Osteocyte (in vitro differentiated cells): Measurements from ENCODE around the gene C5orf34. TPM values are rescaled to one million over a fixed set of nuclear protein-coding genes. Genes with fewer than 3 reads are reported as not detected.
A peak's percentile ranks its signal among the peaks of the same experiment; 100 is the strongest.

Experiments used
- DNase-seq: peaks from one replicate; pipeline ENCODE4 v3.0.0; 2021; ENCODE audit warnings: mixed read lengths; ENCODE audit not compliant: unreplicated experiment; ENCODE audit errors: extremely low spot score
- H3K27ac Mint-ChIP-seq: one replicate; pipeline ENCODE4 v1.8.0; 2021; ENCODE audit warnings: mild to moderate bottlenecking, mixed read lengths; ENCODE audit not compliant: unreplicated experiment
- H3K27me3 Mint-ChIP-seq: one replicate; pipeline ENCODE4 v1.8.0; 2021; ENCODE audit warnings: mixed read lengths; ENCODE audit not compliant: unreplicated experiment
- H3K36me3 Mint-ChIP-seq: one replicate; pipeline ENCODE4 v1.8.0; 2021; ENCODE audit warnings: mixed read lengths; ENCODE audit not compliant: unreplicated experiment
- H3K4me1 Mint-ChIP-seq: one replicate; pipeline ENCODE4 v1.8.0; 2021; ENCODE audit warnings: mixed read lengths; ENCODE audit not compliant: unreplicated experiment
- H3K4me3 Mint-ChIP-seq: one replicate; pipeline ENCODE4 v1.8.0; 2021; ENCODE audit warnings: mild to moderate bottlenecking, moderate library complexity, mixed read lengths; ENCODE audit not compliant: unreplicated experiment
- H3K9me3 Mint-ChIP-seq: one replicate; pipeline ENCODE4 v1.8.0; 2021; ENCODE audit warnings: mixed read lengths; ENCODE audit not compliant: unreplicated experiment
- CTCF ChIP-seq: fragments of 200-600 bp; sonication (generic); IDR thresholded peaks from 2 replicates; pipeline ENCODE4 v1.5.0; 2021; ENCODE audit warnings: antibody characterized with exemption, mild to moderate bottlenecking, moderate library complexity
- long read RNA-seq: library from polyadenylated mRNA; unstranded; transcript quantifications from one replicate; pipeline ENCODE4 v2.0.0, GENCODE V29; 2021
- total RNA-seq: library from RNA; stranded (reverse); gene quantifications from 2 replicates; pipeline ENCODE4 v1.2.1, GENCODE V29; 2021

Gene C5orf34
- 1.5 and 1.7 TPM in 2 replicates for total RNA-seq
- long read RNA-seq, partial matches to known transcripts: 1 of 8 reads
- long read RNA-seq, other reads (novel, unspliced or antisense): 3 of 8 reads

GRCh38 chr5:43514816-43515677 lies at the start of gene C5orf34:
TSS of gene C5orf34 (minus strand) at chr5:43515148. CDS start at chr5:43509339, 5,809 bp downstream.
- Mint-ChIP-seq H3K4me3 (peak within 1 kb of the TSS; percentile 89), H3K36me3 (no peaks in the 10 kb centered on the region), H3K9me3 (no peaks in the 10 kb centered on the region), H3K4me1 (peaks cover 28% of the 10 kb centered on the region), H3K27me3 (no peaks in the 10 kb centered on the region), H3K27ac (peak within 1 kb of the TSS; percentile 99)
- peak; percentile 98 for DNase-seq
- TF ChIP-seq CTCF: no peak

GRCh38 chr5:43564289-43564850 lies 49.4 kb upstream of the C5orf34 start:
- no peaks in the 10 kb centered on the region for H3K36me3 Mint-ChIP-seq

GRCh38 chr5:43563321-43563720 lies 48.4 kb upstream of the C5orf34 start:
- Mint-ChIP-seq H3K4me3 (no peak overlapping the region), H3K4me1 (peaks cover 22% of the 10 kb centered on the region), H3K27ac (no peak overlapping the region), H3K9me3 (no peaks in the 10 kb centered on the region), H3K27me3 (no peaks in the 10 kb centered on the region), H3K36me3 (no peaks in the 10 kb centered on the region)
- no peak for DNase-seq
- no peak for TF ChIP-seq CTCF

More at GRCh38 chr5:43564289-43564850, 49.4 kb upstream of the C5orf34 start:
- no peaks in the 10 kb centered on the region for H3K27me3 Mint-ChIP-seq
- no peak overlapping the region for H3K4me3 Mint-ChIP-seq
- H3K4me1 Mint-ChIP-seq: peaks cover 22% of the 10 kb centered on the region
- DNase-seq: no peak
- TF ChIP-seq CTCF: no peak
- no peak overlapping the region for H3K27ac Mint-ChIP-seq
- H3K9me3 Mint-ChIP-seq: no peaks in the 10 kb centered on the region

- Mint-ChIP-seq H3K27me3 (no peaks in the 10 kb centered on the region), H3K4me3 (no peak overlapping the region), H3K27ac (no peak overlapping the region), H3K9me3 (no peaks in the 10 kb centered on the region), H3K36me3 (no peaks in the 10 kb centered on the region), H3K4me1 (peaks cover 24% of the 10 kb centered on the region)
- no peak for DNase-seq
- no peak for TF ChIP-seq CTCF
Measured at GRCh38 chr5:43561356-43561755, 46.4 kb upstream of the C5orf34 start.

GRCh38 chr5:43560128-43560527 lies 45.2 kb upstream of the C5orf34 start:
- no peaks in the 10 kb centered on the region for H3K27me3 Mint-ChIP-seq
- no peak overlapping the region for H3K4me3 Mint-ChIP-seq
- no peak for DNase-seq
- H3K36me3 Mint-ChIP-seq: no peaks in the 10 kb centered on the region
- no peak overlapping the region for H3K27ac Mint-ChIP-seq
- no peaks in the 10 kb centered on the region for H3K9me3 Mint-ChIP-seq
- no peak for TF ChIP-seq CTCF
- peaks cover 24% of the 10 kb centered on the region for H3K4me1 Mint-ChIP-seq
